OCI-LY7 (cell line): ENCODE results near the gene MVB12B. TPM values are rescaled to one million over a fixed set of nuclear protein-coding genes. Genes with fewer than 3 reads are reported as not detected.

Source experiments
- BruUV-seq: library from RNA; stranded (reverse); fragments of 400-500 nt; replicated peaks from 2 replicates; lab custom pipeline; 2021; lab: Mats Ljungman, UMichigan
- CTCF ChIA-PET: fragments of 300-600 bp; sonication (Branson Sonifier 250); formaldehyde crosslinking; loops from one replicate; lab custom pipeline; 2022; ENCODE audit warnings: antibody characterized with exemption; ENCODE audit not compliant: unreplicated experiment; lab: Charles Lee
- POLR2A ChIA-PET: fragments of 300-600 bp; sonication (Branson Sonifier 250); formaldehyde crosslinking; loops from one replicate; lab custom pipeline; 2022; ENCODE audit warnings: antibody characterized with exemption; lab: Charles Lee
- DNase-seq: peaks from one replicate; pipeline ENCODE4 v3.0.0-alpha.2; 2015; ENCODE audit warnings: low spot score
- H2AFZ ChIP-seq: fragments of 200-600 bp; sonication (generic), shearing (Covaris generic); 2 replicates; pipeline ENCODE4 v1.6.1; 2014; ENCODE audit warnings: mild to moderate bottlenecking, antibody characterized with exemption, low read length, moderate library complexity
- H3K27ac ChIP-seq: fragments of 200-600 bp; sonication (generic); 2 replicates; pipeline ENCODE4 v1.5.1; 2014; ENCODE audit warnings: mixed run types, low read depth, mild to moderate bottlenecking, moderate library complexity, low read length, inconsistent platforms; ENCODE audit not compliant: poor library complexity, severe bottlenecking
- H3K36me3 ChIP-seq: fragments of 200-600 bp; sonication (generic); 2 replicates; pipeline ENCODE4 v1.6.1; 2014; ENCODE audit warnings: mild to moderate bottlenecking, antibody characterized with exemption, low read length, moderate library complexity, mixed read lengths; ENCODE audit not compliant: insufficient read depth
- H3K4me1 ChIP-seq: fragments of 200-600 bp; sonication (generic); 2 replicates; pipeline ENCODE4 v1.5.1; 2014; ENCODE audit warnings: mild to moderate bottlenecking, low read length; ENCODE audit not compliant: insufficient read depth, poor library complexity, severe bottlenecking
- H3K4me2 ChIP-seq: fragments of 200-600 bp; sonication (generic); 2 replicates; pipeline ENCODE4 v1.6.1; 2014; ENCODE audit warnings: mild to moderate bottlenecking, low read length
- H3K4me3 ChIP-seq: fragments of 200-600 bp; sonication (generic); 2 replicates; pipeline ENCODE4 v1.5.1; 2014; ENCODE audit warnings: mild to moderate bottlenecking, low read depth, low read length; ENCODE audit not compliant: poor library complexity, severe bottlenecking
- H3K79me2 ChIP-seq: fragments of 200-600 bp; sonication (generic); 2 replicates; pipeline ENCODE4 v1.6.1; 2016; ENCODE audit warnings: low read depth, mild to moderate bottlenecking, low read length, moderate library complexity, mixed read lengths; ENCODE audit not compliant: insufficient read depth
- H3K9me2 ChIP-seq: fragments of 200-600 bp; sonication (generic); 2 replicates; pipeline ENCODE4 v1.6.1; 2016; ENCODE audit warnings: mild to moderate bottlenecking, low read length, mixed read lengths; ENCODE audit not compliant: insufficient read depth
- H3K9me3 ChIP-seq: fragments of 200-600 bp; sonication (generic); 2 replicates; pipeline ENCODE4 v1.6.1; 2014; ENCODE audit warnings: mild to moderate bottlenecking, mixed run types, low read length, mixed read lengths
- H4K20me1 ChIP-seq: fragments of 200-600 bp; sonication (generic); 2 replicates; pipeline ENCODE4 v1.6.1; 2014; ENCODE audit warnings: mild to moderate bottlenecking, antibody characterized with exemption, low read length, moderate library complexity, mixed read lengths; ENCODE audit not compliant: insufficient read depth
- CTCF ChIP-seq: fragments of 200-600 bp; sonication (generic); conservative IDR thresholded peaks from 2 replicates; pipeline ENCODE4 v1.5.1; 2014; ENCODE audit warnings: mild to moderate bottlenecking, antibody characterized with exemption, low read length, moderate library complexity, mixed read lengths
- EZH2phosphoT487 ChIP-seq: fragments of 200-600 bp; sonication (generic); IDR thresholded peaks from 2 replicates; pipeline ENCODE4 v1.6.1; 2018; ENCODE audit warnings: low read depth, borderline replicate concordance, mild to moderate bottlenecking, mixed run types, antibody characterized with exemption, low read length, moderate library complexity, mixed read lengths
- intact Hi-C: fragments of 100-400 bp; cut with micrococcal nuclease; formaldehyde crosslinking; loops from one replicate; pipeline ENCODE4 v1.10.0; 2022; ENCODE audit not compliant: unreplicated experiment
- total RNA-seq, 2 experiments: library from RNA; depleted of rRNA in 1 of 2; stranded (reverse); fragments of >200 nt in 1 of 2; shearing (Covaris generic) in 1 of 2; gene quantifications; 2 replicates each; pipeline ENCODE4 v1.2.3, GENCODE V29; 2014 to 2022

The MVB12B gene
- total RNA-seq, 2 experiments from 2014 or later = 1.3 TPM; not detected in 1

GRCh38 chr9:126448865-126449577 lies 122.4 kb downstream of the MVB12B start:
- POLR2A ChIA-PET = interaction anchor here (1.4 kb wide), 1 partner anchor 23 kb away, joined by 4 read pairs; no protein-coding TSS in a partner anchor
- Histone ChIP-seq H3K36me3 (no peaks in the 10 kb centered on the region), H3K4me2 (no peak overlapping the region), H3K27ac (no peak overlapping the region), H2AFZ (no peak overlapping the region), H3K9me3 (no peaks in the 10 kb centered on the region), H3K4me1 (no peaks in the 10 kb centered on the region), H3K9me2 (no peaks in the 10 kb centered on the region), H3K79me2 (no peaks in the 10 kb centered on the region), H4K20me1 (no peaks in the 10 kb centered on the region), H3K4me3 (no peak overlapping the region)
- CTCF ChIA-PET = no interaction called here
- intact Hi-C loops = no loop called here
- no peak for TF ChIP-seq EZH2phosphoT487
- TF ChIP-seq CTCF = no peak
- DNase-seq = no peak
- no TSS peak for BruUV-seq

- intact Hi-C loops = no loop called here
- H3K36me3 ChIP-seq = no peaks in the 10 kb centered on the region
- no peak overlapping the region for H3K27ac ChIP-seq
- H3K79me2 ChIP-seq = no peaks in the 10 kb centered on the region
- TF ChIP-seq CTCF = no peak
- H3K4me3 ChIP-seq = no peak overlapping the region
- no TSS peak for BruUV-seq
- no peak overlapping the region for H3K4me2 ChIP-seq
- H2AFZ ChIP-seq = no peak overlapping the region
- no peaks in the 10 kb centered on the region for H3K9me3 ChIP-seq
- H4K20me1 ChIP-seq = no peaks in the 10 kb centered on the region
- ChIA-PET POLR2A (interaction anchor here (0.9 to 1.4 kb wide), 2 partner anchors 22 to 102 kb away, joined by 3 to 4 read pairs; no protein-coding TSS in a partner anchor), CTCF (no interaction called here)
- no peak for DNase-seq
- no peaks in the 10 kb centered on the region for H3K9me2 ChIP-seq
- no peaks in the 10 kb centered on the region for H3K4me1 ChIP-seq
Measured at GRCh38 chr9:126449725-126450667, 123.4 kb downstream of the MVB12B start.
